H9 (cell line): Measurements from ENCODE around the gene CAB39L. TPM values are rescaled to one million over a fixed set of nuclear protein-coding genes. Genes with fewer than 3 reads are reported as not detected.

ENCODE experiments used
- DNase-seq: peaks from one replicate; pipeline ENCODE4 v3.0.0-alpha.2; 2017
- H2AFZ ChIP-seq: one replicate; pipeline ENCODE4 v1.6.1; 2013; ENCODE audit warnings: mild to moderate bottlenecking, low read length, control low read depth, moderate library complexity
- H2AK5ac ChIP-seq: 2 replicates; pipeline ENCODE4 v1.6.1; 2013; ENCODE audit warnings: low read length, control low read depth, mixed read lengths; ENCODE audit not compliant: insufficient read length
- H2BK120ac ChIP-seq: one replicate; pipeline ENCODE4 v1.6.1; 2013; ENCODE audit warnings: low read depth, mild to moderate bottlenecking, low read length, control low read depth, inconsistent platforms; ENCODE audit not compliant: poor library complexity, severe bottlenecking
- H2BK12ac ChIP-seq: 2 replicates; pipeline ENCODE4 v1.6.1; 2013; ENCODE audit warnings: low read length, control low read depth, mixed read lengths, low read depth; ENCODE audit not compliant: insufficient read length
- H2BK15ac ChIP-seq: 2 replicates; pipeline ENCODE4 v1.6.1; 2013; ENCODE audit warnings: low read depth, low read length, control low read depth
- H2BK20ac ChIP-seq: one replicate; pipeline ENCODE4 v1.6.1; 2013; ENCODE audit warnings: low read depth, mild to moderate bottlenecking, low read length, control low read depth, inconsistent platforms; ENCODE audit not compliant: poor library complexity, severe bottlenecking
- H2BK5ac ChIP-seq: 2 replicates; pipeline ENCODE4 v1.6.1; 2013; ENCODE audit warnings: low read length, control low read depth, mixed read lengths; ENCODE audit not compliant: insufficient read length
- H3K14ac ChIP-seq: 2 replicates; pipeline ENCODE4 v1.6.1; 2013; ENCODE audit warnings: low read length, control low read depth; ENCODE audit not compliant: insufficient read depth
- H3K18ac ChIP-seq: 2 replicates; pipeline ENCODE4 v1.6.1; 2013; ENCODE audit warnings: low read depth, mild to moderate bottlenecking, mixed read lengths, low read length, control low read depth; ENCODE audit not compliant: insufficient read length
- H3K23ac ChIP-seq: 2 replicates; pipeline ENCODE4 v1.6.1; 2013; ENCODE audit warnings: low read length, control low read depth, mixed read lengths, low read depth; ENCODE audit not compliant: insufficient read length
- H3K23me2 ChIP-seq: 2 replicates; pipeline ENCODE4 v1.6.1; 2013; ENCODE audit warnings: low read depth, mild to moderate bottlenecking, mixed read lengths, low read length, control low read depth; ENCODE audit not compliant: insufficient read length, poor library complexity, severe bottlenecking
- H3K27ac ChIP-seq: 2 replicates; pipeline ENCODE4 v1.5.1; 2013; ENCODE audit warnings: low read length, control low read depth, mixed read lengths, low read depth; ENCODE audit not compliant: insufficient read length
- H3K27me3 ChIP-seq: 2 replicates; pipeline ENCODE4 v1.6.1; 2013; ENCODE audit warnings: low read length, control low read depth, inconsistent platforms; ENCODE audit not compliant: insufficient read depth
- H3K4ac ChIP-seq: 2 replicates; pipeline ENCODE4 v1.6.1; 2013; ENCODE audit warnings: low read depth, mild to moderate bottlenecking, control low read depth, inconsistent platforms, low read length, moderate library complexity
- H3K4me1 ChIP-seq: 2 replicates; pipeline ENCODE4 v1.6.1; 2013; ENCODE audit warnings: low read length, control low read depth, inconsistent platforms; ENCODE audit not compliant: insufficient read depth
- H3K4me2 ChIP-seq: 2 replicates; pipeline ENCODE4 v1.6.1; 2013; ENCODE audit warnings: low read length, control low read depth, mixed read lengths; ENCODE audit not compliant: insufficient read length, insufficient read depth
- H3K56ac ChIP-seq: 2 replicates; pipeline ENCODE4 v1.6.1; 2013; ENCODE audit warnings: low read depth, mild to moderate bottlenecking, mixed read lengths, low read length, control low read depth; ENCODE audit not compliant: insufficient read length
- H3K79me1 ChIP-seq: 2 replicates; pipeline ENCODE4 v1.6.1; 2013; ENCODE audit warnings: low read depth, mild to moderate bottlenecking, moderate library complexity, low read length, control low read depth, inconsistent platforms; ENCODE audit not compliant: insufficient read depth, poor library complexity, severe bottlenecking
- H3K79me2 ChIP-seq: 2 replicates; pipeline ENCODE4 v1.6.1; 2013; ENCODE audit warnings: low read length, control low read depth, inconsistent platforms; ENCODE audit not compliant: insufficient read depth
- H3K9ac ChIP-seq: 2 replicates; pipeline ENCODE4 v1.6.1; 2013; ENCODE audit warnings: low read length, control low read depth, mixed read lengths; ENCODE audit not compliant: insufficient read length; ENCODE audit errors: extremely low read depth
- H3K9me3 ChIP-seq: one replicate; pipeline ENCODE4 v1.6.1; 2013; ENCODE audit warnings: low read depth, low read length, inconsistent platforms; ENCODE audit not compliant: control insufficient read depth
- H3T11ph ChIP-seq: one replicate; pipeline ENCODE4 v1.6.1; 2013; ENCODE audit warnings: mild to moderate bottlenecking, low read length, control low read depth, inconsistent platforms
- H4K20me1 ChIP-seq: one replicate; pipeline ENCODE4 v1.6.1; 2013; ENCODE audit not compliant: control insufficient read depth, insufficient read length, insufficient read depth
- H4K5ac ChIP-seq: 2 replicates; pipeline ENCODE4 v1.6.1; 2013; ENCODE audit warnings: low read depth, mild to moderate bottlenecking, mixed read lengths, low read length, control low read depth; ENCODE audit not compliant: insufficient read length
- H4K8ac ChIP-seq: replicated peaks from 2 replicates; pipeline ENCODE4 v1.6.1; 2013; ENCODE audit warnings: low read length, control low read depth, mixed read lengths, low read depth; ENCODE audit not compliant: insufficient read length
- H4K91ac ChIP-seq: 2 replicates; pipeline ENCODE4 v1.6.1; 2013; ENCODE audit warnings: low read depth, mild to moderate bottlenecking, moderate library complexity, mixed read lengths, low read length, control low read depth; ENCODE audit not compliant: insufficient read length
- H3K27ac Mint-ChIP-seq, 3 experiments: 2 replicates in 2 of 3; 3 replicates in 1 of 3; pipeline ENCODE4 v1.8.0; 2020 to 2021; ENCODE audit warnings: mixed read lengths in 3 of 3, mild to moderate bottlenecking in 1 of 3, moderate library complexity in 1 of 3
- H3K27me3 Mint-ChIP-seq: 2 replicates; pipeline ENCODE4 v1.8.0; 2021; ENCODE audit warnings: low read depth, mild to moderate bottlenecking, moderate library complexity, mixed read lengths
- H3K36me3 Mint-ChIP-seq, 3 experiments: 2 replicates in 2 of 3; 3 replicates in 1 of 3; pipeline ENCODE4 v1.8.0; 2020 to 2021; ENCODE audit warnings: low read depth in 3 of 3, mixed read lengths in 3 of 3; ENCODE audit not compliant: insufficient read depth in 1 of 3
- H3K4me1 Mint-ChIP-seq, 2 experiments: 2 replicates each; pipeline ENCODE4 v1.8.0; 2020; ENCODE audit warnings: mixed read lengths in 2 of 2
- H3K4me3 Mint-ChIP-seq, 2 experiments: 2 replicates in 1 of 2; 3 replicates in 1 of 2; pipeline ENCODE4 v1.8.0; 2020 to 2021; ENCODE audit warnings: mild to moderate bottlenecking in 2 of 2, mixed read lengths in 2 of 2, moderate library complexity in 1 of 2
- H3K9me3 Mint-ChIP-seq, 2 experiments: 2 replicates in 1 of 2; 3 replicates in 1 of 2; pipeline ENCODE4 v1.8.0; 2020; ENCODE audit warnings: mild to moderate bottlenecking in 2 of 2, mixed read lengths in 2 of 2, moderate library complexity in 1 of 2
- CTCF ChIP-seq: fragments of 200-600 bp; sonication (generic); conservative IDR thresholded peaks from 3 replicates; pipeline ENCODE4 v1.8.0; 2021; ENCODE audit warnings: antibody characterized with exemption, mild to moderate bottlenecking
- WGBS: extraction: QIAGEN DNeasy Blood & Tissue Kit; methylation state at CpG from one replicate; pipeline ENCODE4 v1.1.7; 2013; ENCODE audit warnings: missing lambda C conversion rate, low lambda C conversion rate, mixed read lengths; ENCODE audit not compliant: insufficient read length; ENCODE audit errors: extremely low coverage; 5-methylcytosine and 5-hydroxymethylcytosine counted together
- total RNA-seq: library from RNA; stranded (reverse); gene quantifications from 2 replicates; pipeline ENCODE4 v1.2.1, GENCODE V29; 2021

CAB39L gene
- total RNA-seq, 1 experiment from 2014 or later, result 6.0 TPM

GRCh38 chr13:49409008-49409407 is 34.9 kb downstream of the CAB39L start:
- Histone ChIP-seq H3K9ac (no peak overlapping the region), H3K4me2 (no peak overlapping the region), H2BK15ac (no peak overlapping the region), H3T11ph (no peak overlapping the region), H2BK20ac (no peak overlapping the region), H3K23ac (no peak overlapping the region), H4K8ac (no peak overlapping the region), H4K91ac (no peak overlapping the region), H2AK5ac (no peak overlapping the region), H3K79me2 (no peaks in the 10 kb centered on the region), H2BK12ac (no peak overlapping the region), H2BK5ac (no peak overlapping the region), H4K5ac (no peak overlapping the region), H3K18ac (no peak overlapping the region), H3K56ac (no peak overlapping the region), H3K9me3 (no peaks in the 10 kb centered on the region), H3K27ac (no peak overlapping the region), H4K20me1 (no peaks in the 10 kb centered on the region), H2BK120ac (no peak overlapping the region), H3K79me1 (no peaks in the 10 kb centered on the region), H2AFZ (no peak overlapping the region), H3K23me2 (no peaks in the 10 kb centered on the region), H3K4ac (no peak overlapping the region), H3K4me1 (peaks cover 7% of the 10 kb centered on the region), H3K14ac (no peak overlapping the region), H3K27me3 (peaks cover 16% of the 10 kb centered on the region; the same call in 1 of the 2 replicates)
- Mint-ChIP-seq H3K36me3 (no peaks in the 10 kb centered on the region), H3K4me3 (no peak overlapping the region), H3K27ac (no peak overlapping the region), H3K27me3 (peaks cover 41% of the 10 kb centered on the region), H3K4me1 (peaks cover 17 to 22% of the 10 kb centered on the region in 2 experiments), H3K9me3 (peaks cover 0 to 2% of the 10 kb centered on the region in 2 experiments; a peak in 1 of 5 replicates)
- no peak for DNase-seq
- no CpG with 5 or more reads among the region's 3 CpGs for WGBS
- TF ChIP-seq CTCF, result no peak
